Ovary (tissue), 9 donors: ENCODE data around the gene HOXD1. TPM values are rescaled to one million over a fixed set of nuclear protein-coding genes. Genes with fewer than 3 reads are reported as not detected.

ENCODE experiments used
- DNase-seq, 5 donors: peaks; one replicate each; pipeline ENCODE4 v3.0.0-alpha.2; 2019 to 2020
- H3K27ac ChIP-seq, 2 donors: fragments of 200-600 bp; one replicate each; pipeline versions ENCODE4 v1.5.1 to v1.8.0; 2019 to 2022
- H3K27me3 ChIP-seq: fragments of 200-600 bp; one replicate; pipeline ENCODE4 v1.8.0; 2022
- H3K36me3 ChIP-seq: fragments of 200-600 bp; sonication (generic); one replicate; pipeline ENCODE4 v1.5.1; 2019
- H3K4me1 ChIP-seq: one replicate; pipeline ENCODE4 v1.8.1; 2013; ENCODE audit warnings: mild to moderate bottlenecking, moderate library complexity; ENCODE audit not compliant: insufficient read depth
- H3K4me3 ChIP-seq: fragments of 200-600 bp; sonication (generic); one replicate; pipeline ENCODE4 v1.5.1; 2017
- H3K9me3 ChIP-seq, 2 donors: fragments of 200-600 bp in 1 of 2; sonication (generic) in 1 of 2; one replicate each; pipeline versions ENCODE4 v1.5.1 to v1.8.1; 2013 to 2019; ENCODE audit warnings: mild to moderate bottlenecking in 1 of 2, moderate library complexity in 1 of 2
- EP300 ChIP-seq: sonication (generic); formaldehyde crosslinking; IDR thresholded peaks from one replicate; pipeline ENCODE4 v1.6.1; 2017; ENCODE audit warnings: antibody characterized with exemption
- POLR2A ChIP-seq: fragments of 450-650 bp; IDR thresholded peaks from one replicate; pipeline ENCODE4 v1.6.1; 2017; ENCODE audit warnings: antibody characterized with exemption, mild to moderate bottlenecking, moderate library complexity
- WGBS, 3 donors: extraction: QIAGEN DNeasy Blood & Tissue Kit in 1 of 3; methylation state at CpG; one replicate each; pipeline versions ENCODE4 v1.1.5 to v1.1.7; 2013 to 2017; 5-methylcytosine and 5-hydroxymethylcytosine counted together
- intact Hi-C, 4 donors: fragments of 100-400 bp; cut with DNase I; formaldehyde crosslinking; loops; one replicate each; pipeline versions ENCODE4 v1.11.0 to v1.15.1; 2022 to 2023
- polyA plus RNA-seq, 2 donors: library from polyadenylated mRNA; stranded (reverse); fragments of 200-250 nt in 1 of 2; fragments of 350-450 nt in 1 of 2; fragmentation: Illumina TruSeq in 1 of 2; extraction: RNeasy Lipid Tissue Mini Kit (QIAGEN cat#74804) in 1 of 2; gene quantifications; one replicate each; pipeline ENCODE4 v1.2.3, GENCODE V29; 2013 to 2014
- total RNA-seq, 7 donors: library from RNA; depleted of rRNA in 2 of 7; stranded (reverse); fragments of >200 nt in 2 of 7; fragmentation: NEBNext Ultra II Directional in 3 of 7; extraction: Animal tissue kit (Norgen Biotek cat#: 25700) in 3 of 7; gene quantifications; one replicate each; pipeline versions ENCODE4 v1.1.0 to v1.2.4, GENCODE V29; 2016 to 2023
- TF ChIP-seq, protein P1 (sequence below), 3 donors: fragments of 450-650 bp in 2 of 3; fragments of 200-600 bp in 1 of 3; IDR thresholded peaks; one replicate each; pipeline versions ENCODE4 v1.5.1 to v1.8.0; 2016 to 2022; ENCODE audit warnings: antibody characterized with exemption in 3 of 3, mild to moderate bottlenecking in 1 of 3
- donor health status: DM: no; HTN: no; CAD: no; lungs with moderate emphysema.
- donor health status: DM: no; HTN: no; CAD: no.
- donor health status: Bipolar disorder and iron deficiency.
- donor health status: DM: yes; HTN: yes; CAD: no.
- donor health status: DM: no; HTN: no; CAD: no.
- donor health status: DM: yes; HTN: yes; CAD: no.

The HOXD1 gene
- total and polyA plus RNA-seq, 9 donors: 0.23 to 5.3 (median 0.55) TPM

DNA sequence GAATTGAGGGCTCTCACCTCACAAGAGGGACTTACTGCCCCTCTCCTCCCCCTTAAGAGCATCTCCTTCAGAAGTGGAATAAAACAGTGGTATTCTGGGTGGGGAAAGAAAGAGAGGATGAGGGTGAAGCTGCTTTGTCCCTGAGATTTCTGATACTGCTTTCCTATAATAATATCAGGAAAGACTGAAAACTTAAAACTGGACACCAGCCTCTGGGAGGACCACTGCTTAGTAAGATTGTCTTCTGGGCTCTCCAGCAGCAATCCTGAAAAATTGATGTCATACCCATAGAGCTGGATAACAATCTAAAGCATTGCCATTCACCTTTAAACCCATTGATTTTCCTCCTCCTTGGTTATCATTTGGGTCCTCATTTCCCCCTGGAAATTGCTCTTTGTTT is 41.8 kb upstream of the HOXD1 start:
- H3K9me3 ChIP-seq: no peaks in the 10 kb centered on the region
- no peak for DNase-seq
- H3K4me3 ChIP-seq: no peak overlapping the region
- no peak overlapping the region for H3K27ac ChIP-seq
- TF ChIP-seq POLR2A (no peak), EP300 (no peak)
- TF ChIP-seq, protein P1, sequence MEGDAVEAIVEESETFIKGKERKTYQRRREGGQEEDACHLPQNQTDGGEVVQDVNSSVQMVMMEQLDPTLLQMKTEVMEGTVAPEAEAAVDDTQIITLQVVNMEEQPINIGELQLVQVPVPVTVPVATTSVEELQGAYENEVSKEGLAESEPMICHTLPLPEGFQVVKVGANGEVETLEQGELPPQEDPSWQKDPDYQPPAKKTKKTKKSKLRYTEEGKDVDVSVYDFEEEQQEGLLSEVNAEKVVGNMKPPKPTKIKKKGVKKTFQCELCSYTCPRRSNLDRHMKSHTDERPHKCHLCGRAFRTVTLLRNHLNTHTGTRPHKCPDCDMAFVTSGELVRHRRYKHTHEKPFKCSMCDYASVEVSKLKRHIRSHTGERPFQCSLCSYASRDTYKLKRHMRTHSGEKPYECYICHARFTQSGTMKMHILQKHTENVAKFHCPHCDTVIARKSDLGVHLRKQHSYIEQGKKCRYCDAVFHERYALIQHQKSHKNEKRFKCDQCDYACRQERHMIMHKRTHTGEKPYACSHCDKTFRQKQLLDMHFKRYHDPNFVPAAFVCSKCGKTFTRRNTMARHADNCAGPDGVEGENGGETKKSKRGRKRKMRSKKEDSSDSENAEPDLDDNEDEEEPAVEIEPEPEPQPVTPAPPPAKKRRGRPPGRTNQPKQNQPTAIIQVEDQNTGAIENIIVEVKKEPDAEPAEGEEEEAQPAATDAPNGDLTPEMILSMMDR (IDR thresholded peaks at IDR 0.05): no peak
- intact Hi-C loops: loop anchor here in 1 of 4 donors (10.0 kb wide), 1 partner anchor 118 kb away; the partner anchor contains the start of gene MTX2
- peaks cover 10% of the 10 kb centered on the region for H3K4me1 ChIP-seq
- H3K36me3 ChIP-seq: no peaks in the 10 kb centered on the region
- H3K27me3 ChIP-seq: no peaks in the 10 kb centered on the region

DNA sequence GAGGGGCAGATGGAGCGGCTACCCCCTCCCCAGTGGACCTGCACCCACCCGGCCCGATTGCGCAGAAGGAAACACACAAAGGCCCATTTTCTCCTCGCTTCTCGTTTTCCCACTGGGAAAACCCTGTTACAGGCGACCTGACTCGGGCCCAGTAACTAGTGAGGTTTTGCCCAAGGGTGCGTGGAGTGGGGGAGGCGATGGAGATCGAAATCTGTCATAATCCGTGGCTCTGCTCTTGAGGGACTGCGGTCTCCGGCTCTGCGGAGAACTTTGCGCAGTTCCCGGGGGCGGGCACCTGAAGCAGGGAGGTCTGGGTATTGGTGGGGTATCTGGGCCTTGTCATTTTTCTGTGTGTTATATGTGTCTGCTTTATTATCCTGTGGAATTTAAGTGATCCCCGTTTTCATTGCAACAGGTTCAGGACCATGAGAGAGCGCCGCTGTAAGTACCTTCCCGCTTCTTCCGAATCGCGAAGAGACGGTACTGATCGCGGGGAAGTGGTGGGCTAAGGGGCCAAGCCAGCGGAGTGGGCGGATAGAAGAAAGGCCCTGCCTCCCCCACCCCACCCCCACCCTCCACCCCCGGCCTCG is 41.2 kb upstream of the HOXD1 start:
- H3K36me3 ChIP-seq: no peaks in the 10 kb centered on the region
- intact Hi-C loops: loop anchor here in 1 of 4 donors (10.0 kb wide), 1 partner anchor 117 kb away; the partner anchor contains the start of gene MTX2
- H3K4me3 ChIP-seq: no peak overlapping the region
- TF ChIP-seq, protein P1 (IDR thresholded peaks at IDR 0.05): no peak
- DNase-seq: no peak
- no peaks in the 10 kb centered on the region for H3K27me3 ChIP-seq
- peaks cover 10% of the 10 kb centered on the region for H3K4me1 ChIP-seq
- WGBS, 3 donors: 75 to 89% (median 87%) methylated on average over 32 of the region's 32 CpGs
- no peaks in the 10 kb centered on the region for H3K9me3 ChIP-seq
- no peak overlapping the region for H3K27ac ChIP-seq

DNA sequence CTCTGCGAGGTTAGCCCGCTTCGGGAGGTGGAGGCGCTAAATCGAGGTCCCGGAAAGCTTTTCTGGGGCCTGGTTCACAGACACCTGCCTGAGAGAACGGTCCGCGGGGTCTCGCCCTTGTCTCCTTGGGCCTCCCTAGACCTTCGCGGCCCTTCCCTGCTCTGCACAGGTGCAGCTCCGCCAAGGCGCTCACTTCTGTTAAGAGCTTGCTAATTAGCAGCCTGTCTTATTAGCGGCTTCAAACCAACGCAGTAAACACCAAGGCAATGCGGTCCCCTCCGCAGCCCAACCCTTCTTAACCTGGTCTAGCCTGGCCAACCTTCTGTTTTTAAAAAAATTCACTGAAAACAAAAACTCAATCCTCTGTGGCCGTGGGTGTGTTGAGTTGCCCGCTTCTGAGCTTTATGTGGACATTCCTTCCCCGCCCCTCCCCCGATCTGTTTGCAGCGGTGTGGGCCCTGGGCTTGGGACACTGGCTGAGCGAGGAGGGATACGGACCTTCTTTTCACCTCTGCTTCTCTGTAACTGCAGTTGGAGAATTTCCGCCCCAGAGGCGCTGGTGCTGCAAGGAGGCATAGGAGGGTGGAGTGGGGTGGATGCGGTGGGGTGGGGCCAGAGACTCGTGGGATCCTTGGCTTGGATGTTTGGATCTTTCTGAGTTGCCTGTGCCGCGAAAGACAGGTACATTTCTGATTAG is 40.5 kb upstream of the HOXD1 start:
- TF ChIP-seq, protein P1 (IDR thresholded peaks at IDR 0.05): no peak
- TF ChIP-seq EP300 (no peak), POLR2A (no peak)
- no peaks in the 10 kb centered on the region for H3K9me3 ChIP-seq
- H3K27me3 ChIP-seq: no peaks in the 10 kb centered on the region
- peak overlapping the region; percentile 3 for H3K4me3 ChIP-seq
- peaks cover 8% of the 10 kb centered on the region for H3K4me1 ChIP-seq
- no peak overlapping the region for H3K27ac ChIP-seq
- peak in 2 of 5 donors; percentile 14 to 24 for DNase-seq
- no peaks in the 10 kb centered on the region for H3K36me3 ChIP-seq
- intact Hi-C loops: loop anchor here in 1 of 4 donors (10.0 kb wide), 1 partner anchor 117 kb away; the partner anchor contains the start of gene MTX2
- 74 to 79% (median 78%) methylated on average over 31 of the region's 31 CpGs for WGBS, 3 donors

DNA sequence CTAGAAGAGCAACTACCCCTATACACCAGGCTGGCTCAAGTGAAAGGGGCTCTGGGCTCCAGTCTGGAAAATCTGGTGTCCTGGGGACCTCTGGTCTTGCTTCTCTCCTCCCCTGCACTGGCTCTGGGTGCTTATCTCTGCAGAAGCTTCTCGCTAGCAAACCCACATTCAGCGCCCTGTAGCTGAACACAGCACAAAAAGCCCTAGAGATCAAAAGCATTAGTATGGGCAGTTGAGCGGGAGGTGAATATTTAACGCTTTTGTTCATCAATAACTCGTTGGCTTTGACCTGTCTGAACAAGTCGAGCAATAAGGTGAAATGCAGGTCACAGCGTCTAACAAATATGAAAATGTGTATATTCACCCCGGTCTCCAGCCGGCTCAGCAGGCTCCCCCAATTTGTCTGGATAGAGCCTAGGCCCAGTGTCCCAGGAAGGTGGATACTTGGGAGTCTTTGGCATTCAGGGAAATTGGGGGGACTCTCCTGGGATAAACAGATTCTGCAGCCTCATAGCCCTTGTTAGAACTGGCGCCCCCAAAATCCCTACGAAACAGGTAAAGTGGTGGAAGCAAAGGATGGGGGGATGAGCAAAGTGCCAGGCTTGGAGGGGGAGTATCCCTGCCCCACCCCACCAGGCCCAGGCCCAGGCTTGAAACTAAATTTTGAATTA is 39.6 kb upstream of the HOXD1 start:
- no peaks in the 10 kb centered on the region for H3K36me3 ChIP-seq
- H3K9me3 ChIP-seq: no peaks in the 10 kb centered on the region
- intact Hi-C loops: loop anchor here in 1 of 4 donors (10.0 kb wide), 1 partner anchor 116 kb away; the partner anchor contains the start of gene MTX2
- no peak for DNase-seq
- peaks cover 8% of the 10 kb centered on the region for H3K4me1 ChIP-seq
- no peak overlapping the region for H3K4me3 ChIP-seq
- 84 to 91% (median 86%) methylated on average over 11 of the region's 11 CpGs for WGBS, 3 donors
- H3K27me3 ChIP-seq: no peaks in the 10 kb centered on the region
- no peak overlapping the region for H3K27ac ChIP-seq
- TF ChIP-seq EP300 (no peak), POLR2A (no peak)
- TF ChIP-seq, protein P1 (IDR thresholded peaks at IDR 0.05): no peak
